DMS53 (cell line): ENCODE results near the gene LYSMD1.

Source experiments
- DNase-seq: peaks from one replicate; lab custom pipeline; 2025; lab: John Stamatoyannopoulos, UW

LYSMD1 gene

DNA sequence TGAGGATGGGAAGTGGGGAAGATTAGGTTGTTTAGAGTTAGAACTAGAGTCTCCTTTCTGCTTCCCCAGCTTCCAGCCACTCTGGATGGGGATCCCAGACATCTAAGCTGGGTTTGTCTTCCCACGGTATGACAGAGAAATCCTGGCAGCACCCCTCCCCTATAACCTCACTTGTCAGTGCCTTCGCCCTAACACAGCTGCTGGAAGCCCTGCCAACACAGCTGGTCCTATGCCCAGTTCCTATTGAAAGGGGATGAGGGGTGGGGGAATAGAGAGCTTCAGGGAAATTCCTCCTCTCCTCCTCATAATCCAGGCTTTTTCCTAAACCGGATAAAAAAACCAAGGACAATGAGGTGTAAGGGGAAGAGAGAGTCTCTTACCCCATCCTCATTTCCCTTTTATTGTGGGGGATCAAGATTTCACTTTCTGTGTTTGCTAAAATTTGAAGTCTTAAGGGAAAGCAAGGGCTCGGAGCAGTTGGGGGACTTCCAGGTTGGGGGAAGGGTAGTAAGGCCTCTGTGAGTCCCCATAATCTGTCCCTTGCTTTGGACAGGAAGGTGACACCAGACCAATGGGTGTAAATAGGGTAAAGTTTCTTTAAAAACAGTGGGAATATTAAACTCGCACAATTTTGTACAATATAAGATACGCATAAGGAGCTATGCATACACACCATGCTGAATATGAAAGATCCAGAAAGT is 9.5 kb upstream of the LYSMD1 start:
- DNase-seq, result no peak

DNA sequence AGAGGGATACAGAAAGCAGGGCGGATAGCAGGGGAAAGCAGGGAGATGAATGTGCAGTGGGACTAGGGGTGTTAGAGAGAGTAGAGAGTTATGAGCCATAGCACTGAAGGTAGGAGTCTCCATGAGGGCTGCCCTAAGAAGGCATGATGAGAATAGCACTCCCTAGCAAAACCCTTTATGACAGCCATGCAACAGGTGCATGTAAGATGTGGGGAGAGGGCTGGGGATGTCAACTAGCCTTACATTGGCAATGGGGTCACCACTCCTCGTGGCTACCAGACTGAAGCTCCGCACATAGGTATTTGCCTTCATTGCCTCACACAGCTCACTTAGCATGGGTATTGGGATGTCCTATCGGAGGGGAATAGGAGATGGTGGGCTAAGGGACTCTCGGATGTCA is 5.5 kb upstream of the LYSMD1 start:
- DNase-seq, result no peak

DNA sequence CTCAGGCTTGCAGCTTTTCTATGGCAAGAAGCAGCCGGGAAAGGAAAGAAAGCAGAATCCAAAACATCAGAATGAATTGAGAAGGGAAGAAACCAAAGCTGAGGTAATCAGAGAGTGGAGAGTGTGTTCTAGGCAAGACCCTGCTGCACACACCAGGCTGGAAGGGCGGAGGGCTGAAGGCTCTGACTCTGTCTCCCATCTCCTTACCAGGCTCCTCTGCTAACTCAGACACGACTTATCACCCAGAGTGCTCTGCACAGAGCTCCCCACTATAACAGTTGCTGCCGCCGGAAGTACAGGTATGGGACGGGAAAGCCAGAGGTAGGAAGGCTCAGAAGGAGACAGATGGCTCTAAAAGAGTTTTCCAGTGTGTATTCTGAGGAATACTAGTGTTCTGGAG is 1.4 kb upstream of the LYSMD1 start:
- DNase-seq, result no peak

DNA sequence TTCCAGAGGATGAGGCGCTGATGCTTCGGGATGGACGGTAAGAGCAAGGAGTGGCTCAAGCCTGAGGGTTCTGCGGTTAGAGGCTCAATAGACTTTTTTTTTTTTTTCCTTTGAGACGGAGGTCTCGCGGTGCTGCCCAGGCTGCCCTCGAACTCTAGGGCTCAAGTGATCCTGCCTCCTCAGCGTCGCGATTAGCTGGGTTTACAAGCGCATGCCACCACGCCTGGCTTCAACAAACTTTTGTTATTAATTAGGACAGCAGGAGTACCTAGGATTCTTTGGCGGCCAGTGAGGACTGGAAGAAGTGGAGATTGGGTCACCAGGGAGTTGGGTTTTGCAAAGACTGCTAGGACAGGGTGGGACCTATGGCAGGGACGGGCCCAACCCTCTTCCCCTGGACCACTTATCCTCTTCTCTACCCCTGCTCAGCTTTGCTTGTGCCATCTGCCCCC is 829 bp upstream of the LYSMD1 start:
- DNase-seq, result peak; percentile 63

DNA sequence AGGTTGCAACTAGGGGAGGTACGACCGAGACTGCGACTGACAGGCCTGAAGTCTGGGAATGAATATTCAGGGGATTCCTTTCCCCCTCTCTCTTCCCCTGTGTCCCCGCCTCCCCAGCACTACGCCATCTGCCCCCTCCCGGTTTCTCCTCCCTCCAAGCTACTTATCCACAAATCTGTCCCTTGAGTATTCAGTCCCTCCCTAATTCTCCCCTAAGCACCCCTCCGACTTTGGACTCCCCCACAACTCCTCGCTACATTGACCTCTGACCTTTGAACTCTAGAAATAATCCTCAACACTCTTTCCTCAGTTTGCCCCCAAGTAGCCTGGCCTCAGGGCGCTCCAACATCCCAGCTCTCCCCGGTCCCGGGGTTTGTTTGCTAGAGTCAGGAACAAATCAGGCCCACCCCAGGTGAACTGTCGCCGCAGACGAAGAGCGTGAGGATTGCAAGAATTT is 393 bp downstream of the LYSMD1 start:
- DNase-seq, result peak; percentile 48

DNA sequence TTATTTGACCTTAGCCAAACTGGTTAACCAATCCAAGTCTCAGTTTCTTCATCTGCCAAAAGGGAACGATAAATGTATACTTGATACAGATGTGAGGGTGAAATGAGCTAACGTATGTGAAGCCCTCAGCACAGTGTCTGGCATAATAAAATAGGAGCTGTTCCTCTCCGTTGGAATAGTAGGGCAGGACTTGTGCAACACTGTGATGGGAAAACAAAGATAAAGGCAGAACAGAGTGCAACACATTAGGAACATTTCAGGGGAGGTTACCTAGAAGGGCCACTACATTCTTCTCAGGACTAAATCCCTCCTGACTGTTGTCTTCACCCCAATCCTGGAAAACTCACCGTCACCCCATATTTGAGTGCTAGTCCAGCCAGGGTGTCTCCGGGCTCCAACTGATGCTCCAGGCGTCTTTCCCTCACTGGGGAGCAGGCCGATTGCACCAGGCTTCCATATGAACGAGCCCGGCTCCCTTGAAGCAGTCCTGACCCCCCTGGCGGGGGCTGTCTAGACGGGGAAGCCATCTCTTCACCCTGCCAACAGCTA is 896 bp downstream of the LYSMD1 start:
- DNase-seq, result no peak

DNA sequence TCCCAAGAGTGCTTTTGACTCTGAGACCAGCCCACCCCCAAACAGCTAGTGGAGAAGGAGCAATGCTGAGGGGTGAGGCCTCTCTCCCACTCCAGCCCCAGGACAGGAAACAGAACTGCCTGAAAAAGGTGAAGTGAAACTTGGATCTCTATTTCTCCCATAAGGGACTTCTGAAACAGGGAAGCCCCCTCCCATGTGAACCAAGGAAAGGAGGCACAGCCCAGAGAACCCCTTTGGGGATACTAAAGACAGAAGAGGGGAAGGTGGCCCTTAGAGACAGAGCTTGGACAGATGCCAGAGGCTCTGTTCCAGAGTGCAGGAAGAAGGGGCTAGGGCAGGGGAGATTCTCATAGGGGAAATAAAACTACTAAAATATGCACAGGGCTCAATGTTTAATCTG is 6.3 kb downstream of the LYSMD1 start:
- no peak for DNase-seq

DNA sequence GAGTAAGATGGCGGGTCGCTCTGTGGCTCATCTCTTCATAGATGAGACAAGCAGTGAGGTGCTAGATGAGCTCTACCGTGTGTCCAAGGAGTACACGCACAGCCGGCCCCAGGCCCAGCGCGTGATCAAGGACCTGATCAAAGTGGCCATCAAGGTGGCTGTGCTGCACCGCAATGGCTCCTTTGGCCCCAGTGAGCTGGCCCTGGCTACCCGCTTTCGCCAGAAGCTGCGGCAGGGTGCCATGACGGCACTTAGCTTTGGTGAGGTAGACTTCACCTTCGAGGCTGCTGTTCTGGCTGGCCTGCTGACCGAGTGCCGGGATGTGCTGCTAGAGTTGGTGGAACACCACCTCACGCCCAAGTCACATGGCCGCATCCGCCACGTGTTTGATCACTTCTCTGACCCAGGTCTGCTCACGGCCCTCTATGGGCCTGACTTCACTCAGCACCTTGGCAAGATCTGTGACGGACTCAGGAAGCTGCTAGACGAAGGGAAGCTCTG is 6.9 kb downstream of the LYSMD1 start:
- DNase-seq, result no peak

DNA sequence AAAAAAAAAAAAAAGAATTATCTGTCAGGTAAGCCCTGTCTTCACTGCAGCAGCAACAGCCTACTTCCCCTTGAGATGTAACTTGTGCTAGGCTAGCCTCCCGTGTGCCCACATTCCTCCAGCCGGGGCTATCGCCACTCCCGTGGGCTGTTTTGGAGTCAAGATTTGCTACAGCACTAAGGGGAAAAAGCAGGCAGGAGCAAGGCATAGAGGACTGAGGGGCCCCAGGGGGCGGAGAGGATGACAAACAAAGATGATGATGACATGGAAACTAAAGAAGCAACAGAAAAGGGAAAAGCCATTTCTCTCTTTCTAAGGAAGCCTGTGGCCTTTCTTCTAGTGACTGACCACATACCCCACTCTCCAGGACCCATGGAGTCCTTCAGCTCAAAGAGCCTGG is 7.4 kb downstream of the LYSMD1 start:
- DNase-seq, result no peak

DNA sequence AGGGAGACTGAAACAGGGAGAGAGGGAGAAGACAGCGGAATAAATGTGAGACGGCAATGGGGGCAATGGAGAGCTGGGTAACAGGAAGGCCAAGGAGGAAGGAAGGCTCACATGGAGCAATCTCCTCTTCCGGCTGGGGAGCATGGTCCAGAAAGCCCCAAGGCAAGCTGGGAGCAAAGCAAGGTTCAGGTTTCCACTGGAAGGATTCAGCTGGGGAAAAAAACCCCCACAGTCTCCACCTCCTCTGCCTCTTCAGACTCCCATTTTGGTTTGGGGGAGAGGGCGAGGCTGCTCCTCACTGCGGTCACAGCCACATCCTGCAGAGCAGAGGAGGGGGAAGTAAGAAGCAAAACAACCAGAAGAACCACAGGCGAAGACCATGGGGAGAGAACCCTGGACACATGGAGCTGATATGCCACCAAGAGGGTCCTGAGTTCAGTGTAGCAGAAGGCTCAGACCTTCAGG is 8.6 kb downstream of the LYSMD1 start:
- no peak for DNase-seq

DNA sequence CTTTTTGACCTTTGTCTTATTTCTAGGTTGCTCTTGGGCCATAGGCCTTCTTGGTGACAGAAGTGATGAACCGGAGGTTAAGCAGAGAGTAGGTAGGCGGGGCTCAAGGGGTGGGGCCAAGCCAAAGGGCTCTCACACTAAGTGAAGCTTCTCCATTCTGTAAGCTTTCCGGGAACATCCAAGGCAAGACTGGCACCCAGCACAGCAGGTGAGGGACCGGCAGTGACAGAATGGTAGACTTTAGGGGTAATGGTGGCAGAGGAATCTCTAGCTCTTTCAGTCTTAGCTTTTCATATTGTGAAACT is 9.2 kb downstream of the LYSMD1 start, which contains the start of gene TNFAIP8L2:
Gene TNFAIP8L2, plus strand, starts transcription at position 135 of the 305 bp plus-strand sequence. CDS start 2,049 bp downstream, outside the sequence.
- DNase-seq, result peak; percentile 42

DNA sequence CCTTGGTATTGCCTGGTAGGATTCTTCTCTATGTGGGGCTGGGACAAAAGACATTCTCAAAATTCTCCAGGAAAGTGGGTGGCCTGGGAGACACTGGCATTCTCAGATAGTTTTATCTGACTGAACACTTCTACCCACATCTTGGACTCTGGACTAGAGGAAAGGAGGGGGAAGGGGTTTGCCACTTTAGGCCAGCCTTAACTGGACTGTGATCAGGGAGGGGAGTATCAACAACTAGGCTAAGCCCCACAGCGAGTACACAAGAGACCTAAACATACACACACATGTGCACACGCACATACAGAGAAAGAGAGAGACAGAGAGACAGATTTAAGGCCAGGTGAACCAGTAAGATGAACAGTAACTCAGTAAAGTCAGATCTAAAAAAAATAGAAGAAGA is 18.0 kb downstream of the LYSMD1 start:
- DNase-seq, result no peak

DNA sequence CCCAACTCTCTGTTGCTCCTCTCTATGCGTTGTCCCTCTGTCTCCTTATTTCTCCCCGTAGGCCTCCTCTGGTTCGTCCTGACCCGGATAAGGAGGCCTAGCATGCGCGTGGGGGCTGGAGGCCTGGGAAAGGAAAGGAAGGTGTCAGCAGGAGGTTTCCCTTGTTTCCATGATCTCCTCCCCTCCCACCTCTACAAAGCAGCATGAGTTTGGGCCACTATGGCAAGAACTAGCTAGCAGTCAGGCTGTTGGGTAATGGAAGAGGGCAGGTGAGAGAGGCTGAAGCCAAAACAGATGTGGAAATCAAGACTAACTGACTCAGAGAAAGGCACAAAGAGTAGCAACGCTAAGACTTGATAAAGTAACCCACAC is 18.6 kb downstream of the LYSMD1 start:
- no peak for DNase-seq

DNA sequence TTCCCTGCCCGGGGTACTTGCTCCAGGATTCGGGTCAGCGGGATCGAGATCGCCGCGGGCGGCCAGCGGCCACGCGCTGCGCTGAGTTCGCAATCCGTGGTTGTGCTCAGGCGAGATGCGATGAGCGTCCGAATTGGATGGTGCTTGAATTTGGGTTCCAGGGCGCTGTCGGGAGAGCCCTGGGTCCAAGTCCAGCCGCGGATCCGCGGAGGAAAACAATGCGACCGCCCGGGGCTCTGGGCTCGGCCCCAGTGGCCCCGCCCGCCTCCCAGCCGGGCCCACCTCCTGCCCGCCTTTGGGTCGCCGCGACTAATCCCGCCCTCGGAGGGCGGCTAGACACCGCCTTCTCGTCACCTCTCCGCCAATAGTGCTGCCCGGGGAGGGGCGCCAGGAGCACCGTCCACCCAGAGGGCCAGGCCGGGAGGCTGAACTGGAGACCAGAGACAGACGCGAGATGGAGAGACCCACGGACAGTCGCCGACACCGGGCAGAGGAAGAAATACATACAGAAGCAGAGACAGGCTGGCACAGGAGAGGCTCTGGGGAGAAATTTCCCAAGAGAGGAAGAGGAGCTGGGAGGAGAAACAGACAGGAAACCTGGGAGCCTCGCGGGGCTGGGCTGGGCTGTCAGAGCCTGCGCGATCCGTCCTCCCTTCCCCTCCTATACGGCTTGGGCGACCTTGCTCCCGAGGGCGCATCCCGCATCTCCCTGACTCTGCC is 19.1 kb downstream of the LYSMD1 start, which contains the start of gene SEMA6C:
Gene SEMA6C, minus strand, starts transcription at position 220 of the 720 bp plus-strand sequence. CDS start 4,010 bp downstream, outside the sequence.
- peak; percentile 96 for DNase-seq

DNA sequence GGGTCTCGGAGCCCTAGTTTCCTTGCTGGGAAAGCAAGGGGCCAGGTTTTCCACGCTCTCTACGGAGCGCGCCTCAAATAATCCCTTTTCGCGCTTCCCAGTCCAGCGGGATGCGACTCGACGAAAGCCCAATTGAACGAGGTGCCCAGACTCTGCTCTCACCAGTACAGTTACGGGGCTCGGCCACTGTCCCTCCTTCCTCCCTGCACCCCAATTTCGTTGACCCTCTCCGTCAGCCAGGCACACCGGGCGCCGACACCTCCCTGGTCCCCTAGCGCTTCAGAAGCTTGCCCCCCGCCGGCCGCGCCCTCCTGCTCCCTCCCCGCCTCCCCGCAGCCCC is 19.7 kb downstream of the LYSMD1 start:
- DNase-seq, result no peak

DNA sequence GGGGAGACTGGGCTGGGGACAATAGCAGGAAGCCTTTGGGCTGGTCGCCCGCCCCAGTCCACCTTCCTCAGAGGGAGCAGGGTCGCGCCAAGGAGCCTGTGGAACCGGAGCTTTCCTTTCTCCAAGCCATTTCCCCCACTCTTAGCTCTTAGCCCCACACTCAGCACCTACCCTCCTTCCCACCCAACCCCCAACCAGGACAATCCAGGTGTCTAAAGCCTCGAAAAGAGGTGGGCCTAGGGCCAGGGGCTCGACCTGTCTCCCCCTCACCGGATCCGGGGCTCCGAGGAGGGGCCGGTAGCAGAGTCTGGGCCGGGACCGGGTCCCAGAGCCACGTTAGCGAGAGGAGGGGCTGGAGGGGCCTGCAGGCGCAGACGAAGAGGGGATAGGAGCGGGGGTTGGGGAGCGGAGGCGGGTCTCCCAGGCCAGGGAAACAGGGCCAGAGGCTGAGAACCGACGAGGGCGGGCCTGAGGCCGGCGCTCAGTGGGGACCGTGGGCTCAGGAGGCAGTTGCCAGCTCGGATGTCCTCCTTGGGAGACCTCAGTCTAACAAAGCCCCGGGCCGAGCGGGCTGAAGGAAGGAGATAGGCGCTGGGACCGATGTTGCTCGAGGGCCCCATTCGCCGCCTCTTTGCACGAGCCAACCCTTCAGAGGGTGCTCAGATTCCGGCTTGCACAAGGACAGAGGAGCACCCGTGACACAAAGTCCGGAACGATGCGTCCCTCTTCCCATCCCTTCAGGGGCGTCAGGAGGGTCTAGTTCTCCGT is 20.2 kb downstream of the LYSMD1 start:
- DNase-seq, result peak; percentile 63

DNA sequence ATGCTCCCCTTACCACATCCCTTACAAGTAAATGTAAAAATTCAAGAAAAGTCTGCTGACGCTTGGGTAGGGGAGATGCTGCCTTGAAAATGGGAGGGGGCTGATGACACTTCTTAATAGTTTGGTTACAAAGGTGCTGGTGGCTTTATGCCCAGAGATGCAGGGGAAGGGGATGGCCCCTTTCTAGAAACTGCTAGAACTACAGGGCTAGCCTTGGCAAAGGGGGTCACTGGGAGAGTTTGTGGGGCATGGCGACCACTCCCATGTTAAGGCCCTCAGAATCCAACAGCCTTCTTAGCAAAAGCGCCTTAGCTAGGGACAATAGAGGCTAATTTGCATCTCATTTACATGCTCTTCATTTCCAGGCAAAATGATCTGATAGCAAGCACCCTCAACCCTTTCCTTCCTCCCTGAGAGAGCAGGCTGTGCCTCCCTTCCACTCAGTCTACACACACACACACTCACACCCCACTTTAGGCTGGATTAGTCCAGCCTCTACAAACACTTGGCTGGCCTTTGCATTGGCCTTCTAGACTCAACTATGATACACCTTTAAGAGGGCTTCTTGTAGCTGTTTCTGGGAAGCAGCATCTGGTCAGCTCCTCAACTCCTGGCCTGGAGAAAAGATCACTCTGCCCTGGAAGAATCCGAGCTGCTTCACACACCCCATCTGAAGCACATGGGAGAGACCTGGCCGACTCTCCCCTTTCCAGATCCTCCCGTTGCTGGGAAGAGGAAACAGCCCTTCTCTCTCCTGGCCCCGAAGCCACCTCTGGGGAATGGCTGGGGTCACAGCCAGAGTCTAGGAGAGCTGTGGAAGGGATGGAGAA is 21.0 kb downstream of the LYSMD1 start:
- DNase-seq, result peak; percentile 57

DNA sequence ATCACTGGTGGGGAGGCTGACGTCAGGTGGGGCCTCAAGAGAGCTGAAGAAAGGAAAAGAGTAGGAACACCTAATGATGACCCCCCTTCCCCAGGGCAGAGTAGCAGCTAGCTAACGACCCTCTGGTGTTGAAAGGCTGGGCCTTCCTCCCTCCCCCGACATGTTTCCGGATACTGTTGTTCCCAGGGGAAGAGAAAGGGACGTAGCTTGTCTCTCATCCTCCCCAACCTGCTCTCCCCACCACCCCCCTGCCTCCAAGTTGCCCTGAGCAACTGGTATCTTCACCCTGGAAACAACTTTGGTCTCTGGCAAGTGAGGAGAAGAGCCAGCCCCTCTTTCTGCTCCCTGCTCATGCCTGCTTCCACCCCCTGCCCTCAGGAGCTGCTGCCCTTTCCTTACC is 21.7 kb downstream of the LYSMD1 start:
- DNase-seq, result no peak

DNA sequence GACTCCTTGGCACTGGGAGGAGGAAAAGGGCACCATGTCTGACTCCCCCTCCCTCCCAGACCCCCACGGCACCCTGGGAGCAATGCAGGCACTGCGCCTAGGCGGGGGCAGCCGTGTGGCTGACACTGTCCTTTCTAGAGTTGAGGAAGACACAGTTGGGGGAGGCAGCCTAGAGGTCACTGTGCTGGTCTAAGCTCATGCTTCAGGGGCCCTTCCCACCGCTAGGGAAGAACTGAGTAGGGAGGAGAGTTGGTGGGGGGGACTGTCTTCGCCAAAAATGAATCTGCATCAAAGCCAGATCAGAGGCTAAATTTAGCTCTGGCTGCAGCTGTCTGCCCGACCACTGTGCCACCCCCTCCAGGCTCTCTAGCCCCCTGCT is 22.7 kb downstream of the LYSMD1 start:
- DNase-seq, result no peak

DNA sequence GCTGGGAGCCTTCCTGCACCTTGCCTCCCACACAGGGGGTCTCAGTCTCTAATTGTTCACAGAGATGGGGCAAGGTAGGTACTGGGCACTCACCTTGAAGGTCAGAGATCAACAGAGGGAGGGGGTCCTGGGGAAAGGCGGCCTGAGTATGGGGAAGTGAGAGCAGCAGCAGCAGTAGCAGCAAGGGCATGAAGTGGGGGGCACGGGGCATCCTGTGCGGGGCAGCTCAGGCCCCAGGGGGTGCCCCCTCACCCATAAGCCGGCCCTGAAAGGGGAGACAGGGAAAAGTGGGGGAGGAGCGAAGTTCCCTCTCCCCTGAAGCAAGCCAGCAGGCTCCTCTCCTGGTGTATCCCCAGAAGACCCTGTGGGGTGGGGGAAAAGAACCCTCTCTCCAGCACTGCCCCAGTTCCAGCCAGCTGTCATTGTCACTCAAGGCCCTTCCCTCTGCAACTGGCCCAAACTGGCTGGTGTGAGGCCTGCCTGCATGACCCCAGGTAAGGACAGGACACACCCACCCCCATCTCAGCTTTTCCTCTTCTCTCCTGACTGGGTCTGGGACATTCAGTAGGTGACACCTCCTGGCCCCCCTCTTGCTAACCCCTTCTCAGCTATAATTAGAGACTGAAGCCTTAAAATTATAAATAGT is 23.2 kb downstream of the LYSMD1 start:
- peak; percentile 13 for DNase-seq

DNA sequence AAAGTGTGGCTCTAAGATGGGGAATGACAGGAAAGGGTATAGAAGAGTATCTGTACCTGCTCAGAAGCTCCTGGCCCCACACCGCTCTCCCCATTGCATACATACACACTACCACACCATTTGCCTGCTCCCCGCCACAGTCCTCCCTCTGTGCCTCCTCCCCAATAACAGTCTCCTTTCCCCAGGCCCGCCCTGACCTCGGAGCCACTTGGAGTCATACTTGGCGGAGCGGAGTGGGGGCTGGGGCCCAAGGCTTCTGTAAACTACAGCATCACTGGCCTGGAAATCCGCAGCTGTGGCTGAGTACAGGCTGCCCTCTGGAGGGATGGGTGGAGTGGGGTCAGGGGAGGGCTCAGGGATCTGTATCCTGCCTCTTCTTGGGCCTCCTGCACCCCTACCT is 27.9 kb downstream of the LYSMD1 start:
- no peak for DNase-seq
